Mesenteric fat pad (tissue), 1 donor: ENCODE data around the gene COQ3. TPM values are rescaled to one million over a fixed set of nuclear protein-coding genes. Genes with fewer than 3 reads are reported as not detected.

Experiments used
- DNase-seq: peaks from one replicate; pipeline ENCODE4 v3.0.0-alpha.2; 2020; ENCODE audit warnings: low spot score
- long read RNA-seq: library from polyadenylated mRNA; unstranded; transcript quantifications from one replicate; pipeline ENCODE4 v2.0.0, GENCODE V29; 2020
- total RNA-seq: library from RNA; stranded (reverse); fragmentation: NEBNext Ultra II Directional; extraction: Animal tissue kit (Norgen Biotek cat#: 25700); gene quantifications from one replicate; pipeline ENCODE4 v1.2.1, GENCODE V29; 2021
- donor health status: DM: yes; HTN: yes; CAD: no.

Gene COQ3, protein sequence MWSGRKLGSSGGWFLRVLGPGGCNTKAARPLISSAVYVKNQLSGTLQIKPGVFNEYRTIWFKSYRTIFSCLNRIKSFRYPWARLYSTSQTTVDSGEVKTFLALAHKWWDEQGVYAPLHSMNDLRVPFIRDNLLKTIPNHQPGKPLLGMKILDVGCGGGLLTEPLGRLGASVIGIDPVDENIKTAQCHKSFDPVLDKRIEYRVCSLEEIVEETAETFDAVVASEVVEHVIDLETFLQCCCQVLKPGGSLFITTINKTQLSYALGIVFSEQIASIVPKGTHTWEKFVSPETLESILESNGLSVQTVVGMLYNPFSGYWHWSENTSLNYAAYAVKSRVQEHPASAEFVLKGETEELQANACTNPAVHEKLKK
- 7.0 TPM for total RNA-seq
- long read RNA-seq, transcript COQ3-201 (7 exons, 1,335 nt), result major isoform, 24 of 33 reads
- long read RNA-seq, partial matches to known transcripts, result 0 of 33 reads
- long read RNA-seq, other reads (novel, unspliced or antisense), result 9 of 33 reads

DNA sequence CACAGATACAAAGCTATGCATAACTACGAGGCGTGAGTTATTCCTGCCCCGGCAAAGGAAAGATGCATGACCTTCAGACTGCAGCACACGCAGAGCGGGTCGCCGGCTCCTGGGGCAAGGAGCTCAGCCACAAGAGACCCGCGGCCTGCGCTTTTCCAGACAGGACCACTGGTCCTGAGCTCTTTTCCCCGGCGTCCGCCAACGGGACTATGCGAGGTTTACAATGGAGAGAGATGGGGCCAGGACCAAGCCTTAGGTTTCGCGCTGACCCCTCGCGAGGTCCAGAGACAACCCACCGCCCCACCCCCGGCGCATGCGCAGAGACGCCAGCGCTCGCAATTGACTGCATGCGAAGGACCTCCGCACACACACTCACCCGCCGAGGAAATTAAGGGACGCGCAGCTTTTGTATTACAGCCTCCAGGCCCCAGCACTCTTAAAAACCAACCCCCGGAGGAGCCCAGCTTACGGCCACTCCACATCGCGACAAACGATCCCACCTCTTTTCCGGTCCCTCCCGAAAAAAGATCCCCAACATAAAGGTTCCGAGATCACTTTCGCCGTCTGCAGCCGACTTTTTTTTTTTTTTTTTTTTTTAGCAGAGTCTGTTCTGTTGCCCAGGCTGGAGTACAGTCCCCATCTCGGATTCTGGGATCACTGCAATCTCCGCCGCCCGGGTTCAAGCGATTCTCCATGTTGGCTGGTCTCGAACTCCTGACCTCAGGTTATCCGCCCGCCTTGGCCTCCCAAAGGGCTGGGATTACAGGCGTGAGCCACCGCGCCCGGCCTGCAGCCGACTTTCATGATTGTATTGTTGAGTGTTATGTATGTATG lies at the start of gene COQ3:
COQ3 (minus strand) TSS at position 498 of the 834 bp plus-strand sequence; CDS start at position 482, 16 bp downstream.
- DNase-seq, result peak; percentile 91

DNA sequence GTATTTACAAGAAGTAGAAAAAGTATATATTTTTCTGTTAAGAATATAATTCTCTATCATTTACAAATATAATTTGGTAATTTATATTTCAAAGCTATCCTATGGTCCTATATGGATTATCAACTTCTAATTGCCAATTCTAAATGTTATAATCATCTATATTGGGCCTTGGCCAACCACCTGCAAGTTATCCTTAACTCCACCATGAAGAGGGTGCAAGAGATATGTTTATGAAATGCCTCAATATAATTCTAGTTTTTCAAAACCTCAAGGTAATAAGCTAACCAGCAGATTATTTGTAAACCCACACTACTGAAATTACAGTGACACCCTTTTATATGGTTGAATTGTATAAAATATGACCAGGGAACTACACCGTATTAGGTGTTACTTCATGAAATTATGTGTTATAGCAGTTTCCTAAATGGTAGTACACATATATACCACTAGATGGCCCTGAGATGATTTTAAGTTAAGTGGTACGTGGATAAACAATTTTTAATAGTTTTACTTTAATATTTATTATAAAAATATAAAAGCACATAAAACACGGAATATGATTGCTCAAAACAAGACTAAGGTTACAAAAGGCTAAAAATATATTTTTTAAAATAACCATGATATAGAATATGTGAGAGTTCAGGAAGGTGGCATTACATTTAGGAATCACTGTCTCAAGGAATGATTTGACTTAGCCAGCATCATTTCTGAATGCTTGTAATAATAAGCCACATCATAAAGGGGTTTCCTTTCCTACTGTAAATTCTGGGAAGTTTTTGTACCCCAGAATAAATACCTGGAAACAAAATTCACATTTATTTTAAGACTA lies 40.9 kb upstream of the COQ3 start:
- DNase-seq, result no peak

DNA sequence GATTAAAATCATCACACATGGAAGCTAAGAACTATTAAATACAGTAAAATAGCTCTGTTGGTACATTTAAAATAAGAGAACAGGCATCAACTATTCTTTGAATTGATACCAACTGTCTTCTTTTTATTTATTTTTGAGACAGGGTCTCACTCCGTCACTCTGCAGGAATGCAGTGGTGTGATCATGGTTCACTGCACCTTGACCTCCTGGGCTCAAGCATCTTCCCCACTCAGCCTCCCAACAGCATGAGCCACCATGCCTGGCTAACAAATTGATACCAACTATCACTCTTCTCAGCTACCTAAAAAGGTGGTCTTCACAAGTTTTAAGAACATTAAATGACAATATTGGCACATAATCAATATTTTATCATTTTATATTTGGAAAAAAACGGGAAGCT lies 38.9 kb upstream of the COQ3 start:
- no peak for DNase-seq

DNA sequence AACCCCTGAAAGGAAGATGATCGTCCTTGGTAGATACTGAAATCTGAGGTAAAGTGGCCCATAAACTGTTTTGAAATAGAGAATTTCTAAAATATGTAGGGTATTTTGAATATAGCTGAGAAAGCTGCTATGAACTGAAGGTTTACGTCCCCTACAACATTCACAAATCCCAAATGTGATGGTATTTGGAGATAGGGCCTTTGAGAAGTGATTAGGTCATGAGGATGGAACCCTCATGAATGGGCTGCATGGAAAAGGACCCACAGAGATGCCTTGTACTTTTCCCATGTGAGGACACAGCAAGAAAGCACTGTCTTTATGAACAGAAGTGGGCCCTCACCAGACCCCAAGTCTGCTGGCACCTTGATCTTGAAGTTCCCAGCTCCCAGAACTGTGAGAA lies 37.9 kb upstream of the COQ3 start:
- no peak for DNase-seq

DNA sequence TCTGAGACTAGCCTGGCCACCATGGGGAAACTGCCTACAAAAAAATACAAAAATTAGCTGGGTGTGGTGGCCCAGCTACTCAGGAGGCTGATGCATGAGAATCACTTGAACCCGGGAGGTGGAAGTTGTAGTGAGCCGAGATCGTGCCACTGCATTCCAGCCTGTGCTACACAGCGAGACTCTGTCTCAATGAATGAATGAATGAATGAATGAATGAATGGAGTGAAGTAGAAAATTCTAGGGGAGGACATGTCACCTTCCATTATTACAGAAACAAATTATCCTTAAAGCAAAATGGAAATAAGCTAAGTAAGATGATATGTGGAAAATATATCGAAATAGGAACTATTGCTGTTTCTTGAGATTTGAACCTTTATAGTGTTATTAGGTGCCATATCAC lies 34.0 kb upstream of the COQ3 start:
- no peak for DNase-seq

DNA sequence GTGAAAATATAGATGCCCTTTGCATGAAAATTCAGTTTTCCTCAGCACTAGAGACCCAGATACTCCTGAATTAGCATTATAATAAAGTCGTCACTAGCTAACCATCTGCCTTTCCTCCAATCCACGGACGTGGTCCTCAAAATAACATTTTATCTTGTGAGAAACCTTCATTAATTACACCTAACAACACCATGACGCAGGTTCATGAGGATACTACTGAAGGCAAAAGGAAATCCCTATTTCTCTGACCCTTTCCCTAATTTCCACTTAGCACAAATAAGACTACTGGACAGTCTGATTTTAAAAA lies 32.4 kb upstream of the COQ3 start:
- no peak for DNase-seq

DNA sequence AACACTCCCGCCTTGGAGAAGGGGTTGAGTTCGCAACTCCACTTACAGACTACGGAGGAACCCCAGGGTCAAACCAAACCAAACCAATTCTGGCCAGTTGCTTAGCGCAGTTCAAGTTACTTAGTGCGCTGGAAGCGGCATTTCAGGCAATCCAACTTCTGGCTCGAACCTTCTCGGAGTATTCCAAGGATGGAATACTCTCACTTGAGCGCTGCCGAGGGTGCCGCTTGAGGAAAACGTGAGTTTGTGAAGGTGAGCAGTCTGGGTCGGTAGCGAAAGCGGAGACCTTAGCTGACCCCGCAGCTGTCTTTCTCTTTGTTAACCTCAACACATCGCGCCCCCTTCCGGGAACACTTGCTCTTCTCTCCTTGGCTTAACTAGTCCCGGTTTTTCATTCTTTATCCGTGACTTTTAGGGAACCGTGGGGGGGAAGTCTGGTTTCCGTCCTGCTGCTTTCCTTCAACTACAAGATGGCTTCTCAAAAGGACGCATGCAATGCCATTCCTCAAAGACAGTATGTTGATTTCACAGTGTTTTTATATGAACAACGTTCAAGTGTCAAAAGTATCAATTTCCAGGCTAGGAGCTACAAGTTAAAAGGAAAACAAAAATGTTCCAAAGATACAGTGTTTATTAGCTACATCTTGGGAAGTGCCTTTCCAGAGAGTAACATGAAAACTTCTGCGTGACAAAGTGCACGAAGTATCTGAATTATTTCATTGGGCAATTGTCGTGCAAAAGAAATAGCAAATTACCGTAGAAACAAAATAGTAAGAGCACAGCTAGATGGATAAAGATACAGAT lies 31.9 kb upstream of the COQ3 start:
- no peak for DNase-seq

DNA sequence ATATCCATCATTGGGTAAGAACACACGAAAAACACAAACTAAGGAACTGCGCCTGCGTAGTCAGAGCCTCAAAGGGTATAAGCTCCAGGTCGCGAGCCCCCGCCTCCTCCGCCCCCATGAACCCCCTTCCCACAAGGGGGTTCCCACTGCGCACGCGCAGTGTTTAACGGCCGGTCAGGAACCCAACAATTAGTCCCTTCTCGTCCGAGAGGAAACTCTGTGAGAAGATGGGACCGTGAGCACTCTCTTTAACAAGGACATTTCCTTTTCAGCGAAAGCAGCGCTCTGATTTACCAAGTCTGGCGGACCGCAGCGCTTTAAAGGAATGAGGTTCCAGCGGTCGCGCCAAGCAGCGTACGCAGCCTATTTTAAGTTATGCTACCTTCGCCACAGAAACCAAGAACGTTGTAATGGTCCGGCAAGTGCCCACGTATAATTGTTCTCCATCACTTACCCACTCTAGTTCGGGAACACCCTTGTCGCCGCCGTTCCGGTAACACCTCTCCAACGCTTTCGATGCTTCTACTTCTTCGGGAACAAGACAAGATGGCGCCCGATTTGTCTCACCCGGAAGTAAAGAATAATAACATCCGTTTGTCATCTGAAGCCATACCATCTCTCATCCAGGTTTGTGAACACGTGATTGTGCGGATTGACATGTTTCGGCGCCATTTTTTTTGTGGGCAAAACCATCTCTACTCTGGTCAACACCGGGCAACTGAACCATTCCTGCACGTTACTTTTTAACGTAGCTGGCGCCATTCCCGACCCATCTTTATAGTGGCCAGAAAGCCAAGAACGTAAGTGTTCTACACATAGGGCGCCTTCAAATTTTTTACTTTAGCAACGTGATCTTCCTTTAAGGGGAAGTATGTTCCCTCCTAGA lies 31.0 kb upstream of the COQ3 start, which contains the start of gene PNISR:
PNISR (minus strand) TSS at position 548 of the 886 bp plus-strand sequence. CDS start 10,649 bp downstream, outside the sequence.
- peak; percentile 93 for DNase-seq

DNA sequence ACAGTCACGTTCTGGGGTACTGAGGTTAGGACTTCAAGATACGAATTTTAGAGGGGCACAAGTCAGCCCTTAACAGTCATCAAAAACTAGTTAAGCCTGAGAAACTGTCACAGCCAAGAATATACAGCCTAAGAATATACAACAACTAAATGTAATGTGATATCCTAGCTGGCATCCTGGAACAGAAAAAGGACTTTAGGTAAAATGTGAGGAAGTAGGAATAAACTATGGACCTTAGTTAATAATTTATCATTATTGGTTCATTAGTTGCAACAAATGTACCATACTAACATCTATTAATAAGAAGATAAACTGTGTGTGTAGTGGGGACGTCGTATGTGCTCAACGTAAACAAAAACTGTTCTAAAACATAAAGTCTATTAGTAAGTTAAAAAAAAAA lies 30.0 kb upstream of the COQ3 start:
- no peak for DNase-seq

DNA sequence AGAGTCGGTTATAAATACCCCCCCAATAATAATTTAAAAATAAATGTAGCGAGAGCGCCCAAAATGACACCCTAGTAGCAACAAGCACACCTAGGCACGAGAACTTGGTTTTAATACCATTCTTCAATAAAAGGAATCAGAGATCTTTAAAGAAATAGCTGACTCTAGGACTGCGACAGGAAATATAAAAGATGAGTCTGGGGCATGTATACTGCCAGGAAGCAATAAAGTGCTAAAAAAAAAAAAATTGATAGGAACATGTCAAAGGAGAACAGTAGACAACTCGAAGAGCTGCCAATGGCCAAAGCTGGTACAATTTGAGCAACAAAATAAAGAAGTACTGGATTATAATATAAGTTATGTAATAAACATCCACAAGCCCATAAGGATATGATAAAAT lies 28.9 kb upstream of the COQ3 start:
- no peak for DNase-seq

DNA sequence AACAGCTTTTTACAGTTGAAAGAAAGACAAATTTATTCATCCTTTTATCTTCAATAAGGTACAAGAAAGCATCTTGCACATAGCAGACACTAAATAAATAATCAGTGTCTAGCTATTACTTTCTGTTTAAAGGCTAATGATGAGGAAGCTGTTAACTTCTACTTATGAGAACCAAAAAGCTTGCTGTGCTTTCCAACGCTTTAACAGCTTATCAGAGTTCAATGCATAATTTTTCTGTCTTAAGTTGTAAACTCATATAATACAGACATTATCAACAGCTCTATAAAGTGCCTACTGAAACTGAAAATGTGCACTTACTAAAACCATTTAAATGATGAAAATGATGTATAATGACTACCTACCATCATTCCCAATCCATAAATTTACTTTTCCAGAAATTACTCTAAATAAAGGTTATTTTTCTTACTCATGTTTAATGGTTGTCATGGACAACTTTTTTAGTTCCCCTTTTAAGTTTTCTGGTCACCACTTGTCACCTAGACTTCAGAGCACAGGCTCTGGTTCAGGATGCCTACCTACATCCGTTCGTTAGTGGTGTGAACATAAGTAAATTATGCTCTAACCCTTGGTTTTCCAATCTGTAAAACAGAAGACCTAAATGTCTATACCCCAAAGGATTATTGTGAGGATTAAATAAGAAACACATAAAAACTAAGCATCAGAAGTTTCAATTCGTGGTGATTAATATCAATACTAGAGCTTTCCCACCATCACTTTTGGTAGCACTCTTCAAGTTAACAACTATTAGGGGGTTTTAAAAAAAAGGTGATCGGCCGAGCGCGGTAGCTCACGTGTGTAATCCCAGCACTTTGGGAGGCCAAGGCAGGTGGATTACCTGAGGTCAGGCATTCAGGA lies 23.1 kb upstream of the COQ3 start:
- DNase-seq, result no peak

DNA sequence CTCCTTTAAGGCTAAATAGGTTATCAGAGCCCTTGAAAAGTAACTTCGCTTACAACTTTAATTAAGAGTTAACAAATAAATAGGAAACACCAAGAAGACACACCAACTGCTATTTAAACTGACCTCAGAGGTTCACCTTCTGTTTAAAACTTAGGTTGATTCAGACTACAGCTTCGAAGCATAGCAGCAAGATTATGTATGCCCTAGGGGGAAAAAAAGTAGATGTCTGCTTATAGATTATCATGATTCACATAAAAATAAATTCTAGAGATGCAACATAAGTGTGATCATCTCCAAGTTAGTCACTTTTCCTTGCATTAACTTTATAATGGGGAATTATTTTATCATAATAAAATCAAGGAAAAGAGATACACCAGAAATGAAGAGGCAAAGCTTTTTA lies 22.2 kb upstream of the COQ3 start:
- DNase-seq, result no peak

DNA sequence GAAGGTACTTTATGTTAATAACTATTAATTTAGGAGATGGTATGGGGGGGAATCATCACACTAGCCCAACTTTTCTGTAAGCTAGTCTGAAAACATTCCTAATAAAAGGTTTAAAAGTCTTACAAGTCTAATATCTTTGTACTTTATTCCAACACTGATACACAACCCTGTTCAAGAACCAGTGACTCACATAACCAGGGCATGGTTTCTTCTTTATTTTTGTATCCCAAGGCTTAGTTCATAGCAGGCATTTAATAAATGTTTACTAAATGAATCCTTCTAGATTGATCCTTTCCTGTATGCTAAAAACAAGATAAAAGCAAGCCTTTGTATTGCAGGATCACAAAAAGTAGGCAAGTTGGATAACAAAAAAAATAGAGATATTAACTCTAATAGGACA lies 21.5 kb upstream of the COQ3 start:
- DNase-seq, result no peak

DNA sequence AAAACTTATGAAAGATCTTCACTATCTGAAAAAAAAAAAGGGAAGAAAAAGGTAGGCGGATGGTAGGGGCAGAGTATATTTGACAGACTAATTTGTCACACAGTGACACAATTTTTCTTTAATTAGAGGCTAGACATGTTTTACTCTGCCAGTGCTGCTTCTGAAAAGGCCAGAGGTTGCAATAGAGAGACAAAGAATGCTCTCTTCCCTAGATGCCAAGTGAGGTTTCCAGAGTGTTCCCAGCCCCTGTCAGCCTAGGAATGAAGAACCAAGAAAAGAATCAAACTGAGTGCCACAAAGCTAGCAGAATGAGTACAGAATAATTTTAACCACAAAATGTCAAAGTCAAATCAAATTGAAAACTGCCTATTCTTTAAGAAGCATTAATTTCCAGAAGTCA lies 18.1 kb upstream of the COQ3 start:
- no peak for DNase-seq

DNA sequence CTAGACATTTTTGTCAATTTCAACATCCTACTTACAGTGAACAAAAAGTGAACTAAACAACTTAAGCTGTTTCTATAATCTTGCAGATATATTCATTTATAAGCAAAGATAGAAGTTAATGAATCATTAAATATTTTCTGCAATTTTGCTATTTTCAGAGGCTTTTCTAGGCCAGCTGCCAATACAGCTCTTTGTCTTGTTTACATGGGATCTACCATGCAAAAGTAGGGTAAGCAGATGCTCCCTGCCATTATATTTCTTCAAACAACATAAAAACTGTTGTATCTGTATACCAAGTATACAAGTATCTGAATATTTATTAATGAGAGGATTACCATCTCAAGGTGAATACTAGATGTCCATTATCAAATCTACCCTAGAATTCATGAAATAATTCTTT lies 15.7 kb upstream of the COQ3 start:
- no peak for DNase-seq

DNA sequence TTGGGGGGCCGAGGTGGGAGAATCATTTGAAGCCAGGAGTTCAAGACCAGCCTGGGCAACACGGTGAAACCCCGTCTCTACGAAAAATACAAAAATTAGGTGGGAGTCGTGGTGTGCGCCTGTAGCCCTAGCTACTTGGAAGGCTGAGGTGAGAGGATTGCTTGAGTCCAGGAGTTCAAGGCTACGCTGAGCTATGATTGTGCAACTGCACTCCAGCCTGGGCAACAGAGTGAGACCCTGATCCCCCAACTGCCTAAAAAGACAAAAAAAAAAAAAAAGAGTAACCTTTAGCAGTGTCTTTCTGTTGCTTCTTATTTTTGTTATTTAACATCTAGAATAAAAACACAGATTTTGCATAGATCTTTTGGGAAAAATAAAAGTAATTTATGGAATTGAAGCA lies 13.1 kb upstream of the COQ3 start:
- DNase-seq, result no peak

DNA sequence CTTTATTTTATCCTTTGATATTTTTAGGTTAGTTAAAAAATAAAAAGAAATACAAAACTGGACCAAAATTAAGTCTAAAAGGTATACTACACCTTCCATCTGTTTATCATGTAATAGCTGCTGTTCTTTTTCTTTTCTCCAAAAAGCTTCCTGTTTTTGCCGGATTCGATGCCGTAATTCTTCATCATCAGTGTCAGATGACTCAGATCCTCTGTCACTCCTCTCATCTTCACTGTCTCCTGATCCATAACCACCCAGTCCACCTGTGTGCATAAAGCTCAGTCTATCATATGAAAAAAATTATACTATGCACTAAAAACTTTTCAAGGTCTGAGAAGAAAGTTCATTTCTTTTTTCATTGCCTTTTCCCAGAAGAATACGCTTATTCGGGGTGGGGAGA lies 8.5 kb upstream of the COQ3 start:
- no peak for DNase-seq

DNA sequence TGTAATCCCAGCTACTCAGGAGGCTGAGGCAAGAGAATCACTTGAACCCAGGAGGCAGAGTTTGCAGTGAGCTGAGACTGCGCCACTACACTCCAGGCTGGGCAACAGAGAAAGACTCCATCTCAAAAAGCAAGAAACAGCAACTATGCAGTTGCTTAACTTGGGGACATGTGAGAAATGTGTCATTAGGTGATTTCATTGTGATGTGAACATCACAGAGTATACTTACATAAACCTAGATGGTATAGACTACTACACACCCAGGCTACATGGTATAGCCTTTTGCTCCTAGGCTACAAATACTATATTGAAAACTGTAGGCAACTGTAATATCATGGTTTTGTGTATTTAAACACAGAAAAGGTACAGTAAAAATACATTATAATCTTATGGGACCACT lies 3.3 kb upstream of the COQ3 start:
- DNase-seq, result no peak

DNA sequence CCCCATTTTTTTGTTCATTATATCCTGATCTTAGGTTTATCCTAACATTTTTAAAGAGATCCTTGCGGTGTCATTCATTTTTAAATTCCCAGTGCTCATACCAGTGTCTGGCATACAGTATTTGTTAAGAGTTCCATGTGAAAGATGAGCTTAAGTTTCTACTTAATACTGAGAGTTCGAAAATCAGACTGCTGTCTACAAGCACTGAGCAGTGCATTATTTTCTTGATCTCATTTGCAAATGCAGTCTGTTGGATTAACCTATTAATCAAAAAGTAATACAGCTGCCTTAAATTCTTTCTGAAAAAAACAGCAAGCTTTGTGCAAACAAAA lies 663 bp downstream of the COQ3 start:
- no peak for DNase-seq
